ENCODE results near the gene ANKRD42.
"Not testable (repeated sequence)": the region's sequence is repeated elsewhere in the genome, so short reads cannot be mapped to it uniquely, and the experiment has no call there.

ANKRD42 gene

DNA sequence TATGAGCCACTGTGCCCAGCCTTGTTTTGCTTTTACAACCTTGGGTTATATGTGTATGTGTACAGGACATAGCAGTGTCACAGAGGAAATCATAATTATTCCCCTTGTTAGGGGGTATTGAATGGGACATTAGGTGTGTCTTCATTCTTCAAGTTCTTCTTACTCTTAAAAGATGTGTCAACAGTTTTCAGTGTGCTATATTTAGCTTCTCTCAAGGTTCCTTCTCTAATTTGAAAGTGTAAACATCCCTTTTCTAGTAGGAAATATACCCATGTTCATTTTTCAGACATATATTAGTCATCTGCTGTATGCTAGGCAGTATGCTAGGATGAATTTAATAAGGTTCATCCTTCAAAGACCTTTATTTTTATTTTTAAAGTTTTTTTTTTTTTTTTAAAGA lies 19.5 kb upstream of the ANKRD42 start:
- no peak for DNase-seq

DNA sequence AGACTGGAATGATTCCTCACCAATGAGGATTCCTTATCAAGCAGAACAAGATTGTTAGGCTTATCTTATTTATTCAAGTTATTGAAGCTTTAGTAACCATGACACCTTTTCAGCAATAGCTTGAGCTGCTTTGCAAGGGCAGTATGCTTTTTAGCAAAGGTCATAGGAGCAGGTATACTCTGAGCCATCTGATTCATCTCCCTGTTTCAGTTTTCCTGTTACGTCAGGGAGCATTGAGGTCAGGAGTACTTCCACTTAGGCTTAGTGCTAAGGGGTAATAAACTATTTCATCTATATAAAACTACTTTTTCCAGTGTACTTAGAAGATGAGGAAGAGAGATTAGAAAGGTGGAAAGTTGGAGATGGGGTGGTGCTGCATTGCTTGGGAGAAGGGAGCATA lies 17.7 kb upstream of the ANKRD42 start:
- no peak for DNase-seq

DNA sequence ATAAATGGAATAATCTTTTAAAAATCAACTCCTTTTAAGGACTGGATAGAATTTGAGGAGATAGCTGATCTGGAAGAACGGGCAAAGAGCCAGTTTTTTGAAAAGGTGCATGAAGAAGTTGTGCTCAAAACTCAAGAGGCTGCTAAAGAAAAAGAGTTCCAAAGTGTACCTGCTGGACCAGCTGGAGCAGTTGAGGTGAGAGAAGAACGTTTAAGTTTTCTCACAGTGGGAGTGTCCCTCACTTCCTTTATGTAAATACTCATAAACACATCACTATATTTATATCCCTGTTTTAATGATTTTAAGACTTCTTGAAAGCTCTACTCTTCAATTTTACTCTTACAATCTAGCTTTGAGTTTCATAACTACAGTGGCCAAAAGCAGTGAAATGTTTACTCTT lies 11.7 kb upstream of the ANKRD42 start:
- no peak for DNase-seq

DNA sequence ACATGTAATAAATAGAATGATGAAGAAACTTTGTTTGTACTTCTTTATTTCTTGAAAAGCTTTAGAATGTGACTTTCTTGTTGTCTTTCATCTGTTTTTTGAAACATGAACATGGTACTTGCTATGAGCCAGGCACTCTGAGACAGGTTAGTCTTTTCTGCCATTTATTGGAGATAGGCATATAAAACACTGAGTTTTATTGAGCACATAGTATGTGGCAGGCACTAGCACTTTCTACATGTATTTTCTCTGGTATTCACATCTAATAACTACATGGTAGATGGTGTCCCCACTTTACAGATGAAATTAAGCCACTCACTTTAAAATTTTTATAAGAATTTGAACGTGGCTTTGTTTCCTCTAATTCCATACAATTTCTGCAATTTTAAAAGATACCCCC lies 7.7 kb upstream of the ANKRD42 start:
- DNase-seq, result no peak

DNA sequence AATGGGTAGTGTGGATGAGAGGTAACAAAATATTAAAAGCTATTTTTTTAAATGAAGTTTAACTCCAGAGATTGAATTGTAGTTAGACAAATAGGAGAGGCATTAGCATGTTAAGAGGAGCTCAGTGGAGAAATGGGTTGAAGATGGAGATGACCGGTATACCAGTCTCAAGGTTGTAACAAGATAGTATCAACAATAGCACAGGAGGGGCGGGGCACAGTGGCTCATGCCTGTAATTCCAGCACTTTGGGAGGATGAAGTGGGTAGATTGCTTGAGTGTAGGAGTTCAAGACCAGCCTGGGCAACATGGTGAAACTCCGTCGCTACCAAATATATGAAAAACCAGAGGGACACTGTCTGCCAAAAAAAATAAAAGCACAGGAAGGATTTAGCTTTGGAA lies 6.0 kb upstream of the ANKRD42 start:
- DNase-seq, result no peak

DNA sequence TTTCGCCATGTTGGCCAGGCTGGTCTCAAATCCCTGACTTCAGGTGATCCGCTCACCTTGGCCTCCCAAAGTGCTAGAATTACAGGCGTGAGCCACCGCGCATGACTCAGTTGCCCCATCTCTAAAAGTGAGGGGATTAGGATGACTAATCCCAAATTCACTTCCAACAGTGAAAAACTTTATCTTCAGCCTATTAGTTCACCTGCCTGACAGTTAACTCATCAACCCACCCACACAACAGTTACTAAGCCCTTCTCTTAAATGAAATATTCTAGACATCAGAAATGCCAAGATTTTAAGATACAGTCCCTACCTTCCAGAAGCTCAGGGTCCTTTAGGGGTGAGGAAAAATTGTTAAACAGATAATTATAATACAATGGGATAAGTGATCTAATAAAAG lies 2.0 kb upstream of the ANKRD42 start:
- DNase-seq, result no peak

DNA sequence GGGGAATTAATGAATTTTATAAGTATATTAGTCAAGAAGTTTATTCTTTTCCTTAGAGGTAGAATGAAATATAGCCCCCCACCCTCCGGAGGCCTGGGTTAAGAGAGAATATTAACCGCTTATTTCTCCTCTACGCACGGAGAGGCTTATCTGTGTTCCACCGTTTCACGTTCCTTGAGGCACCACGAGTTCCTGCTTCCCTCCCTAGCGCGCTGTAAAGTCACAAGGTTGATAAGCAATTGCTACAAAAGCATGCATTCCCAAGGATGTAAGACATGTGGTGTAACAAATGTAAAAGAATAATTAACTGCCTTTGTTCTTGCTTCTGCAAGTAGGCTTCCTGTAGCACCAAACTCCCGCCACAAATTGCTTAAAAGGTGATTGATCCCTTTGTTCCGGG lies 1.5 kb upstream of the ANKRD42 start:
- DNase-seq, result no peak

DNA sequence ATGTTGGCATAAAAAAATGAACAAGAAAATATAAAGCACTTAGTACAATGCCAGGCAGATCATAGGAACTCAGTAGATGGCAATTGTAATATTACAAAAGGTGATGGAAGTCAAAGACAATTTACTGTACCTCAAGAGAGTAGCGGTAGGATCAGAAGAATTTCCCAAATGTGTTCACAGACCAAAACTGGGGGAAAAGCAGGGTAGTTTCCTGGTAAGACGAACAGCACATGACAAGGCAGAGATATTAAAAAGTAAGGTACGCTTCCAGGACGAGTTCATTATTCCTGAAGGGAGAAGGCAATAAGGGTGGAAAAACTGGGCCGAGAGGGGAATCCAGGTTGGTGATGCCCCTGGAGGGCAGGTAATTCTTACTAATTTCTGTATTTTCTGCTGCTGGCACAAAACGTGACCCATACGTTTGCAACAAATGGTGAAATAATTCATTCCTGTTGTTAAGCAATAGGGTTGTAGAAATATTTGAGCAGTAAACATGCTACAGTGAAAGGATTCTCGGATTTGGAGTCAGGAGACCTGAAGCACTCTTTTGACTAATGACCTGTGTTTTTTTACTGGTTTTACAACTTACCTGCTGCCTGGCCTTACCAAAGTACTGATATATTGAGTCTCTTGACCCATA lies 786 bp upstream of the ANKRD42 start:
- no peak for DNase-seq

DNA sequence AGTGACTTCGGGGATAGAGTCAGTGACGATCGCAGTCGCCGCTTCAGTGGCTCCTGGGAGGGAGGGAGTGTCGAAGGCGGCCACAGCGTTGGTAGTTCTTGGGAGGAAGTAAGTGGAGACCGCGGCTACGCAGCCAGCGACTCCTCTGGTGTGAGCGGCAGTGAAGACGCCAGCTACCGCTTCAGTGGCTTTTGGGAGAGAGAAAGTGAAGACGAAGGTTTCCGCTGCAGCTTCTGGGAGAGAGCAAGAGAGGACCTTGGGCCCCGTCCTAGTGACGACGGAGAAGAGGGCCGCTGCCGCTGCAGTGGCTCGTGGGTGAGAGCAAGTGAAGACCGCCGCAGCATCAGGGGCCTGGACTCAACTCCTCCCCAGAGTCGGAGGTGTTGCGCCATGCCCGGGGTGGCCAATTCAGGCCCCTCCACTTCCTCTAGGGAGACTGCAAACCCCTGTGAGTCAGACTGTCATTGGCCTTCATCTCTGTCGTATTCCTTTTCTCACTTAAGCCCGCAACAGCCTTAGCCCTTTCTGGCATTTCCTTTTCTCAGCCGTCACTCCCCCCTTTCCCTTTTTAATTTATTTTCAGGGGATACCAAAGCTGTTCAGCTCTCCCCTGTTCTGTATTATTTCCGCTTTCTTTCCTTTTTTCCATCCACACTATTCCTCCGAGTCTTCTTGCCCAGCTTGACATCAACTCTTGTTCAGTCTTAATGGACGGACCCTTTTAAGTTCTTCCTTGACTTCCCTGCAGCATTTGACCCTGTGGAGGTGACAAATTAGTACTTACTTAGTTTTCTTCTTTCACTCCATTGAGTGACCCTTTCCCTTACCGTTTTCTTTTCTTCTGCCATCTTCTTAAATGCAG lies 1.0 kb downstream of the ANKRD42 start:
- DNase-seq, result no peak

DNA sequence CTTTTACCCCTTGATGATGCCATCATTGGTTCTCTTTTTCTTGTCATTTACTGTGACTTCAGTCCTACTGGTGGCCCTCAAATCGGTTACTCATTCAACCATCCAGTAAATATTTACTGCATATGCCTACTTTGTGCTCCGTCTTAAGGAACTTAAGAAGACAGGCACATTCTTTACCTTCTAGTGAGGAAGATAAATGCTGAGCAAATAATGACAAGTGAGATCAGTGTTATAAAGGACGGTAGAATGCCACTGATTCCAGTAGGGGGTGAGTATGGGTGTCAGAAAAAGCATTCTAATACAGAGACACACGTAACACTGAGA lies 1.6 kb downstream of the ANKRD42 start:
- no peak for DNase-seq

DNA sequence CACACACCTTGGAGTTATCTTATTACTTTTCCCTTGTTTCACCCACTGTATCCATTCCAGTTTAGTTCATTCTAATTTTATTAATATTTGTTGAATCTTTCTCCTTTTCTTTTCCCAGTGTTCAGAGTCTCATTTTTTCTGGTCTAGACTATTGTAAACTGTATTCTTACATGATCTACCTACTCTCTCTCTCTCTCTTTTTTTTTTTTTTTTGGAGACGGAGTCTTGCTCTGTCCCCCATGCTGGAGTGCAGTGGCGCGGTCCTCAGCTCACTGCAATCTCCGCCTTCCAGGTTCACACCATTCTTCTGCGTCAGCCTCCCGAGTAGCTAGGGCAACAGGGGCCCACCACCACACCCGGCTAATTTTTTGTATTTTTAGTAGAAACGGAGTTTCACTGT lies 2.1 kb downstream of the ANKRD42 start:
- DNase-seq, result no peak

DNA sequence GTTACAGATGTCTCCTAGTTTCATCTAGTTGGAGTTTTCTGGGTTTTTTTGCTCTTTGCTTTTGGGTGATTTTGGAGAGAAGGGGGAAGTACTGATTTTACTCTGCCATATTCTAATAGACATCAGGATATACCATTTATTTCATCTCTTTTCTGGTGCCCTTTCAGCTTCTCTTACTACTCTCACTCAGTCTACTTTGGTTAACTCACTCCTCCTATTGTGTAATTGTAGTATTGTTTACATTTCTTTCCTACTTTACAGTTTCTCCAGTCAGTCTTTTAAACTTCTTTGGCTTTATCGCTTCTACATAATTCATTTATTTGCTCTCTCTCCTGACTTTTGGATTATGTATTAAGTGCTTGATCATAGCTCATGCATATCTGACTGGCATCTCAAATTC lies 6.5 kb downstream of the ANKRD42 start:
- DNase-seq, result no peak

DNA sequence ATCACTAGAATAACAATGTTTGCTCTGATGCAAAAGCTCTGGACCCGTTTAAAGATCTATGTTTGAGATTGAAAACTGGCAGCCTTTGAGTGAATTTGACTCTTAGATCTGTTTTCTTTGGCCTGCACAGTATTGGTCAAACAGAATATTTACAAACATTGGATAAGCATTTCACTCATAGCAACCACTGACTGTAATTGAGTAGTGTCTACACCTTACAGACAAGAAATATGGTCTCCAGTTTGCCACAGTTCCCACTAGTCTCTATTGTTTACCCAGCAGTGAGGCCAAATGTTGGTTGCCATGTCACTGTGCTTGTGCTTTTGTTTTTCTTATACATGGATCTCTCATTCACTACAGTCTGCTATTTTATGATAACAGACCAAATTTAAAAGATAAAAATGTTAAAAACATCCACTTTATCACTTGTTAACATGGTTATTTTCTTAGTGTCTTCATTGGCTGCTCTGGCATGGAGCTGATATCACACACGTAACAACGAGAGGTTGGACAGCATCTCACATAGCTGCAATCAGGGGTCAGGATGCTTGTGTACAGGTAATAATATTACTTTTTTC lies 12.2 kb downstream of the ANKRD42 start:
- no peak for DNase-seq

DNA sequence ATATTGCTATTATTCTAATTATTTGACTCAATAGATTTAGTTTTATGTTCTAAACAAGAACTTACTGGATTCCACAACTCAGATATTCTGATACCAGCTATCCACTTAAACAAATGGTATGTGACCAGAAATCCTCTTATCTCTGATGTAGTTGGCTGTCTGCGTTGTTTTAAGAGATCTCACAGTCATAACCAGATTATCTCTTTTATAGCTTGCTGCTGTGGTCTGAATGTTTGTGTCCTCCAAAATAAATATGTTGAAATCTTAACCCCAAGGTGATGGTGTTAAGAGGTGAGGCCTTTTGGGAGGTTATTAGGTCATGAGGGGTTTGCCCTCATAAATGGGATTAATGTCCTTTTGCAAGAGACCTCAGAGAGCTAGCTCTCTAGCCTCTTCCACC lies 12.7 kb downstream of the ANKRD42 start:
- no peak for DNase-seq

DNA sequence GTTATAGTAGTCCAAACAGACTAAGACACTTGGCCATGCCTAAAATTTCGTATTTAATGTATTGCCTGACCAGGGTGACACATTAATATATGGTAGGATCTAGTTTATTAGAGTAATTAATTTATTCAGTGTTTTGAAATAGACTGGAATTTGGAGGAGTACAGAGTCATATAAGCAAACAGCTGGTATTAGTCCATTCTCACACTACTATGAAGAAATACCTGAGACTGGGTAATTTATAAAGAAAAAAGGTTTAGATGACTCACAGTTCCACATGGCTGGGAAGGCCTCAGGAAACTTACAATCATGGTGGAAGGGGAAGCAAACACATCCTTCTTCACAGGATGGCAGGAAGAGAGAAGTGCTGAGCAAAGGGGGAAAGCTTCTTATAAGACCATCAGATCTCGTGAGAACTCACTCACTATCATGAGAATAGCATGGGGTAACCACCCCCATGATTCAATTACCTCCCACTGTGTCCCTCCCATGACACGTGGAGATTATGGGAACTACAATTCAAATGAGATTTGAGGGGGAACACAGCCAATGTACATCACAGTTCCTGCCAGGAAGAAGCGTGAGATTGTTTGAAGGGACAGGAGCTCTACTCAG lies 13.4 kb downstream of the ANKRD42 start:
- not testable (repeated sequence) for DNase-seq

DNA sequence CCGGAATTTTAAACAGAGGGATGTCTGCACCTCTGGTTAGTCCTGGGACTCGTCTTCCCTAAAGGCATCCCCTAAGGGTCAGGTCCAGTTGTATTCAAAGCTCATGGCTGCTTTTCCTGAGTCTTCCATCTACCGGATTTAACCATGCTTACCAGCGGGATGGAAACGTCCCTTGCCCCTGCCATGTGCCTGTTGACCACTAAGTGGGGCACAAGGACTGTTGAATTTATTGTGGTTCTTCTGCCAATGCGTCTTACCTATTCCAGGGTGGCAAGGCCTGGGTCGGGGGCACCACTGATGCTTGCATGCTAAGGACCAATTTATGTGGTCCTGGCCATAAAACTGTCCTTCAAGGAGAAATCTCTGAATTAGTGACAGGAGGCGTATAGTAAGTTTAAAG lies 25.6 kb downstream of the ANKRD42 start:
- DNase-seq, result no peak

DNA sequence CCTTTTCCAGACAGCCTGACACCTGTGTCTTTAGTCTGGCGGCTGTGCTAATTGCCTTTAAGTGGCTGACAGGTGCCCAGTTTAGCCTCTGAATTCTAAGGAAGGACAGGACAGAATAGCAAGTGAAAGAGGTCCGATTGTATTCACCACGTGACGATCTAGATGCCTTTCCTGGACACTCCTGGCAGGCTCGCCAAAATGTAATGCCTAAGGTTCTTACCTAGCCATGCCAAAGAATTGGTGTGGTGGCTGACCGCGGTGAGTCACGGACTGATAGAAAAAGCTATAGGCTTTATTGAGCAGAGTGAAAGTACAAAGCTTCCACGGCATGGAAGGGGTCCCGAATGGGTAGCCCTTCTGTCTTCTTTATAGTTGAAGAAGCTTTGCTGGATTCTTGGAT lies 26.7 kb downstream of the ANKRD42 start:
- DNase-seq, result no peak

DNA sequence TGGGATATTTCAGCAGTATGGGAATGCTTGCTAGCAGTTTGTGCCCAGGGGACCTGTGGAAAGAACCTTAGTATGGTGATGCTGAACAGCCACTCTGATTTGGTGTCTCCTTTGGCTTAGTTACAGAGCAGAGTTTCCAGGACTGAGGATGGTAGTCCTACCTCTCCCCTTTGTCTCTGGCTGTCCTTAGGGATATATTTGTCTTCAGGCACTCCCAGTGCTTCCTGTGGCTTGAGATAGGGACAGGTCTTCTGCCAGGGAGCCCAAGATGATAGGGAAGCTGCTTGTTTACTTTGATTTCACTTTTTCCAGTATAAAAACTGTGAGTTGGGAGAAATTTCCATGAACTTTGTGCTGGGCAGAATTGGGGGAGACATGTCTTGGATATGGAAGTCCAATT lies 28.2 kb downstream of the ANKRD42 start:
- DNase-seq, result no peak

DNA sequence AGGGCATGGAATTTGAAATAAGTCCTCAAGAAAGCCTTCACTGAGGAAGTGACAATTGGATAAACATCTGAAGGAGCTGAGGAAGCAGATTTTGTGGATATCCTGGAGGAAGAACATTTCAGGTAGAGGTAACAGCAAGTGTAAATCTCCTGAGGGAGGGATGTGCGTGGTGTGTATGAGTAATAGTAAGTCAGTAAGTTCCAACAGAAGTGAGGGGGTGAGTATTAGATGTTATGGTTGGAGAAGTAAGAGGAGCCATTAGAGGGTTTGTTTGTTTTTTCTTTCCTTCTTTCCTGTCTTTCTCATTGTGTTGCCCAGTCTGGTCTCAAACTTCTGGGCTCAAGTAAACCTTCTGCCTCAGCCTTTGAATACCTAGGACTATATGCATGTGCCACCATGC lies 29.0 kb downstream of the ANKRD42 start:
- no peak for DNase-seq

DNA sequence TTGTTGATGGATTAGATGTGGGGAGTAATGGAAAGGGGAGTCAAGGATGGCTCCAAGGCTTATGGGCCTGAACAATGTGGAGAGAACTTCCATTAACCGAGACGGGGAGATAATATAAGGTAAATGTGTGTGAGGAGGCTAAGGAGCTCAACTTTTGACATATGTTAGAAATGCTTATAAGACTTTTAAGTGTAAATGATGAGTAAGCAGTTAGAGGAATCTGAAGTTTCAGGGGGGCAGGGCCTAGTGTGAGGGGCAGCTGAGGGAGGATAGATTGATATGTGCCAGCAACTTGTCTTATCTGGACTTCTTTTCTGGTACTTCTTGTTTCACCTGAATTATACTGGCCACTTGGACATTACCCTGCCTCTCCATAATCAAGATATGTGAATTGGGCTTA lies 29.9 kb downstream of the ANKRD42 start:
- DNase-seq, result no peak

DNA sequence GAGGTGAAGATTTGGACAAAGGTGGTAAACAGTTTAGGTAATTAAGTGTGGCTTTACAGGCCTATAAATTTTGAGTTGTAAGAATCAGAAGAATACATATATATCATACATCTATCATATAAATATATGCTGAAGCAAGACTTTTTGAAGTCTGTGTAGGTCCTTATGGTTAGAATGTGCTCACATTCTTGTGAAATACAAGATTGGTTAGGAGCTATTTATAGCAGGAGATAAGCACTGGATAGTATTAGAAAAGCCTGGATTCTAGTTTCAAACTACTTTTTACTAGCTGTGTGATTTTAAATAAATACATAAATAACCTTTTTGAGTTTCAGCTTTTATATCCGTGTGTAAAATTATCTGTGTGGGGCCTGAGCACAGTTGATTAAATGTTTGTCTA lies 42.3 kb downstream of the ANKRD42 start:
- no peak for DNase-seq

DNA sequence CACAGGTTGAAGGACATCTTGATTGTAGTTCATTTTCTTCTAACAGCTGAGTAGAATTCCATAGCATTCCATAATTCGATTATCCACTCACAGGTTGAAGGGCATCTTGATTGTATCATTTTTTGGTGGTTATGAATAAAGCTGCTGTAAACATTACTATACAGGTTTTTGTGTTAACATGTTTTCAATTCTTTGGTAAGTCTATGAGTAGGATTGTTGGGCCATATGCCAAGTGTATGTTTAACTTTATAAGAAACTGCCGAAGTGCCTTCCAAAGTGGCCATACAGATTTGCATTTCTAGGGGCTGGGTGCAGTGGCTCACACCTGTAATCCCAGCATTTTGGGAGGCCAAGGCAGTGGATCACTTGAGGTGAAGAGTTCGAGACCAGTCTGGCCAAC lies 44.6 kb downstream of the ANKRD42 start:
- DNase-seq, result no peak

DNA sequence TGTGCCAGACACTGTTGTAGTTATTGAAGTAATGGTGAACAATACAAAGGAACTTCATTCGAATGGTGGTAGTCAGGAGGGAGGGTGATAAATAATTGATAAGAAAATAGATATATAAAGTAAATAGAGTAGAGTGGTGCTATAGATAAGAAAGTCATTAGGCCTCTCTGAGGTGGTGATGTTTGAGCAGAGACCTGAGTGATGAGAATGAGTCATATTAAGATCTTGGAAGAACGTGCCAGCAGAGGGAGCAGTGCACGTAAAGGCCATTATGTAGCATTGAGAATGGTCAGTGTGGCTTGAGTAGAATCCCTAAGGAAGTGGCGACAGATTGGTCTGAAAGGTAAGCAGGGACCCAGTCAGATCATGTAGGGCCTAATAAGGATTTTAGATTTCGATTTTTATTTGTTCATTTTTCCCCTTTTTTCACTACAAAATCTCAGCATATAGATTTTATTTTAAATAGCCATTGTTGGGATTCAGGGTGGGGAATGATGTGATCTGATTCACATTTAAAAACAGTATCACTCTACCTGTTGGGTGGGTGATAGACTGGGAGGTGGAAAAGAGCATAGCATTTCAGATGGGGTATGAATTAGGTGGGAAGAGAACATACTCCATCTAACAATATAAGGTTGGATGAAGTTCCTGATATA lies 47.9 kb downstream of the ANKRD42 start:
- peak; percentile 18 for DNase-seq

DNA sequence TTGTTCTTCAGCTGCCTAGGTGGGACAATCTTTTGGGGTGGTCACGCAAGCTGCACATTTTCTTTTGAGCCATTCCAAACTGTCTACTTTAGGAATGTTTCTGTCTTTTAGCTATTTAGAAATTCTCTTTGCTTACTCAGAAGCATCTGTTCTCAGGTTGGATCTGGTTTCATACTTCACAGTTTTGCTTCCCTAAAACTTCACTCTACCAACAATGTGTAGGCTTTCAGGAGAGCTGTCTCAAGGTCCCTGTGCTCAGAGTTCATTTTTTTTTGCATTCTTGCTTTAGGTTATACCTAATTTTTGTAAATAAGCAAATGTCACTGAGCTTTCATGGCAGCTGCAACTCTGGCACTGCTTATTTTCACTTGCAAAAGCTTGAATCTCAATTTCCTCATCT lies 55.9 kb downstream of the ANKRD42 start:
- DNase-seq, result no peak

All from NCI-H510A (cell line).